Skeletal muscle cell (primary cell): ENCODE results near the gene SLC22A4.
A peak's percentile ranks its signal among the peaks of the same experiment; 100 is the strongest.

ENCODE experiments used
- DNase-seq: peaks from one replicate; pipeline ENCODE4 v3.0.0-alpha.2; 2010; ENCODE audit warnings: low read depth
- H3K4me3 ChIP-seq: 2 replicates; pipeline ENCODE4 v1.5.1; 2011; ENCODE audit warnings: low read depth, mild to moderate bottlenecking, control low read depth, low read length, moderate library complexity

SLC22A4 gene

DNA sequence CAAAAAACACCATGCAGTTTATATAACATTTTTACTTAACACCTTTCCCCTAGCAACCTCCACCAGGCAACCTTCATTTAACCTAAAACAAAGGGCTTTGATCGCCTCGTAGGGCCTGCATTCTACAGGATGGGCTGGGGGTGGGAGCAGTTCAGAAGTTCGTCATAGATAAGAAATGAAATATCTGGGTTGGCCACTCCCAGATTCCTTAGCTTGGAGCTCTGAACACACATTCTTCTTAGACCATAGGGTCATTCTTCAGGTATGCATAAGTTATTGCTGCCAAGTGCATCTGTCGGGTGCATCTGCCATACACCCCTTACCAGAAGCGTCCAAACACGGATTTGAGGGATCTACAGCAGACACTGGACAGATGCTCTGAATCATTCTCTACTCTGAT, 71.0 kb downstream of the SLC22A4 start:
- no peak overlapping the region for H3K4me3 ChIP-seq
- DNase-seq, result peak; percentile 50

- no peak for DNase-seq
- H3K4me3 ChIP-seq, result no peak overlapping the region
Observed at GRCh38 chr5:132368186-132368585, 74.0 kb downstream of the SLC22A4 start.

DNA sequence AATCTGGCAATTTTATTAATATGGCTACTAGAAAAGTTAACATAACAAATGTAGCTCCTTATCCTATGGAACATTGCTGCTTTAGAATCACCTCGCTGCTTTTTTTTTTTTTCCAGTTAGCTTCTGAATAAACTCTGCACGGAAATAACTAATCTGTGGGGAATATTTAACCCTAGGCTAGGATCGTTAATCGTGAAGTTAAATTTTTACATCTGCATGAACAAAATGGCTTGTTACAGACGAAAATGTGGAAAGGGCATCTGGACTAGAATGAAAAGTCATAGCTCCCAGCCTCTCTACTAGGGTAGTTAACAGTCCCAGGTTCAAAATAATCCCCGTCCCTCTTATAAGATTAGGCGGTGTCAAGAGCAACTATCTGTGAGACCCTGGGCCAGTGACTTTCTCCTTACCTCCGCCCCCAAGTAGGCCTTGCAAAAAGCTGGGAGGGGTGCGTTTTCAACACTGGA, 74.8 kb downstream of the SLC22A4 start:
- peak overlapping the region; percentile 62 for H3K4me3 ChIP-seq
- no peak for DNase-seq

- no peak for DNase-seq
- peak within 1 kb of the TSS; percentile 62 for H3K4me3 ChIP-seq
Observed at GRCh38 chr5:132369474-132370180, 75.4 kb downstream of the SLC22A4 start, which contains the start of gene SLC22A5. TSS of gene SLC22A5 (plus strand) at chr5:132369710. CDS start at chr5:132369973, 263 bp downstream.

DNA sequence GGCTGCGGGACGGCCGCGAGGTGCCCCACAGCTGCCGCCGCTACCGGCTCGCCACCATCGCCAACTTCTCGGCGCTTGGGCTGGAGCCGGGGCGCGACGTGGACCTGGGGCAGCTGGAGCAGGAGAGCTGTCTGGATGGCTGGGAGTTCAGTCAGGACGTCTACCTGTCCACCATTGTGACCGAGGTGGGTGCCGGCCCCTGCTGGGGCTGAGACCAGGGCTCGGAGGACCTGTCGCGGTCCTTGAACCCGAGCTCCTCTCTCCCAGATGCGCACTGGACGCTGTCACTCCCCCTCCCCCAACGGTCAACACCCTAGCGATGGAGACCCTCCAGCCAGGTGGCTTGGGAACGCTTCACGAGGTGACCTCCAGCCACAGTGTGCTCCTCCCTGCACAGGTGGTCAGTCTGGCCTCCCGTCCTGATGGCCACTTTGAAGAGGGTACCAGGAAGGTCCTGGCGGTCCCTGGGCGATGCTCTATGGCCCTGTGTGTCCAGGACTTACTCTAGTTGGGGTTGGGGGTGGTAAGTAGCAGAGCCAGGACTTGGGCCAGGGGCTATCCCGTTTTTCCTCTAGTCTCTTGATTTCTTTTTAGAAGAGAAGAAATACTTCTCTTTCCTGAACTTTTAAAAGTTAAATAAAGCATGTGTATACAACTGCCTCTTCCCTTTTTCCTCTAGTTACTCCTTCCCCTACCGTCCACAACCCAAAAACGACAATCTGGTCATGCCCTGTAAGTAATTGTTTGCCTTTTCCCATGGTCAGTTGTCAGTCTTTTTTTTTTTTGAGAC, 76.2 kb downstream of the SLC22A4 start:
- peak overlapping the region; percentile 62 for H3K4me3 ChIP-seq
- DNase-seq, result no peak

DNA sequence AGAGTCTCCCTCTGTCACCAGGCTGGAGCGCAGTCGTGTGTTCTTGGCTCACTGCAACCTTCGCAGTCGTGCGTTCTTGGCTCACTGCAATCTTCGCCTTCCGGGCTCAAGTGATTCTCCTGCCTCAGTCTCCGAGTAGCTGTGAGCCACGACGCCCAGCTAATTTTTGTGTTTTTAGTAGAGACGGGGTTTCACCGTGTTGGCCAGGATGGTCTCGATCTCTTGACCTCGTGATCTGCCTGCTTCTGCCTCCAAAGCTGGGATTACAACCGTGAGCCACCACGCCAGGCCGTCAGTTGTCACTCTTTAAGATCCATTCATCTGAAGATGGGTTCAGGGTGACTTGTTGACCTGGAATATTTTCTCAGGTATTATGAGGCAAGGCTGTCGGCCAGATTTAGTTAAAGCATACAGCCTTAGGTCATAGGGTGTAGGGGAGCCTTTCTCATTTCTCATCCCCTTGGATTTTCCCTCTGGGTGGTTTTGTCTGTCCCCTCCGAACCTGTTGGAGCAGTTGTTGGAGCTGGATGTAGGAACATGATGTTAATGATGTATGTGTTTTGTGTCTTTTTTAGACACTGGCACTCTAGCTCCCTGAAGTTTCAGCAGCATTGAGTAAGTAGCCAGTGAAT, 76.9 kb downstream of the SLC22A4 start:
- no peak overlapping the region for H3K4me3 ChIP-seq
- no peak for DNase-seq

DNA sequence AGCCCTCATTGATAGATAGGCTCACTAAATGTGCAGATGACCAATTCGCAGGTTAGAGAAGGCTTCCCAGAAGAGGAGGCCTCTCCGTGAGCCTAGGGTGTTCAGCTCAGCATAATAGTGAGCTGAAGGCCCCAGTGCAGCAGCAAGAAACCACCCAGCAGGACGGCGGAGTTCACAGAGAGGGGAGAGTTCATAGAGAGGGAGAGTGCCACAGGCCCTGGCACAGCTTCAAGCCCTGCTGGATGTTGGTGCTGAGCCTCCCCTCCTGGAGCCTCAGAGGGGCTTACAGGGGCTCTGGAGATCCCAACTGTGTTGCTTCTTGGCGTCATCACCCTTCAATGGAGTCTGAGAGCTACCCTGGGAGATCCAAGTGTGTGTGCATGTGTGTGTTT, 77.4 kb downstream of the SLC22A4 start:
- DNase-seq, result no peak
- H3K4me3 ChIP-seq, result no peak overlapping the region

GRCh38 chr5:132372127-132372526, 77.9 kb downstream of the SLC22A4 start:
- H3K4me3 ChIP-seq, result no peak overlapping the region

GRCh38 chr5:132372542-132372941, 78.3 kb downstream of the SLC22A4 start:
- H3K4me3 ChIP-seq, result no peak overlapping the region

More at GRCh38 chr5:132372127-132372526, 77.9 kb downstream of the SLC22A4 start:
- DNase-seq, result no peak

DNA sequence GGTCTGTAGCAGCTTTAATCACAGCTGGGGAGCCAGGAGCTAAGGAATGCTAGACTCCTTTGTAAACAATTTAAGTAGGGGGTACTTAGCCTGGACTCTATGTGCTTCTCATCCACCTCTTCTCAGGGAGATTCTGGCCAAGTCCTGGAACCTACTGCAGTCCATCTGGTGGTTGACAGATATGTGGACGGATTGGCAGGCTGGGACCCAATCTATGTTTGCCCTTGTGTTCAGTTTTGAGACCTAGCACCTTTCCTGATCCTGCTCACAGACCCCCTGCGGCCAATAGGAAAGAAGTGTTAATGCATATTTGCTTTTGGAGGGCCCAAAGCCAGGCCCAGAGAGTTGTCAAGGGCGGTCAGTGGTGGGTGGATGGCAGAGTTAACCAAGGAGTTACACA, 81.8 kb downstream of the SLC22A4 start:
- no peak for DNase-seq
- H3K4me3 ChIP-seq, result no peak overlapping the region

More at GRCh38 chr5:132372542-132372941, 78.3 kb downstream of the SLC22A4 start:
- no peak for DNase-seq

- DNase-seq, result no peak
Observed at GRCh38 chr5:132376694-132377641, 82.8 kb downstream of the SLC22A4 start.

GRCh38 chr5:132377738-132378137, 83.5 kb downstream of the SLC22A4 start:
- DNase-seq, result no peak
- no peak overlapping the region for H3K4me3 ChIP-seq

More at GRCh38 chr5:132376694-132377641, 82.8 kb downstream of the SLC22A4 start:
- no peak overlapping the region for H3K4me3 ChIP-seq

DNA sequence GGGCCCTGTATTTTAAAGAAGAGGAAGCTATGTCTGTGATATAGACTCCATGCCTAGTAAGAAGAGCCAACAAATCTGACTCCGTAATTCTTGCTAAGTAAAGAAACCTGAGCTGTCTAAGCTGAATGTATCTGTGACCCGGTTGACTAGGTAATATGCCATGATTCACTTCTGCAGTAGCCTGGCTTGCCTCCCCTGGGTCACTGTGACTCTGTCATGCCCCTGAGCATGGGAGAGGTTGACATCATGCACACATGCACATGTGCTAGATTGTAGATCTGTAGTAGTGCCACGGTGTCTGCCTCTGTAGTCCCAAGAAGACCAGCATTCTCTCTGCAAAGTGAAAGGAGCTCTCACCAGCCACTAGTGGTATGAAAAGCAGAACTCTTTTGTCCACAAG, 84.4 kb downstream of the SLC22A4 start:
- no peak for DNase-seq
- H3K4me3 ChIP-seq, result no peak overlapping the region

DNA sequence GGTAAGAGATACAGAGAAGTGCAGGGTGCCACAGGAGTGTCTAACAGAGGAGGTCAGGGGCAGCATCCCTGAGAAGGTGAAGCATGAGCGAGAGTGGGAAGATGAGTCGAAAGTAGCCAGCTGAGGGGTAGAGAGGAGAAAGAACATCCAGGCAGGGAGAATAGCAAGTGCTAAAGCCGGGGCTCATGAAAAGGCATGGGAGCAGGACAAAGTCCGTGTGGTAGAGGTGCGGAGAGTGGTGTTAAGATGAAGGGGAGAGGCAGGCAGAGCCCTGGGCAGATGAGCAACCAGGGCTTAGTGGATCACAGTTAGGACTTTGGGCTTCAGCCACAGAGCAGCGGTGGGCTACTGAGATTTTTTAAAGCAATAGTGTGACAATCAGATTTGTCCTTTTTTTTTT, 85.9 kb downstream of the SLC22A4 start:
- DNase-seq, result no peak
- no peak overlapping the region for H3K4me3 ChIP-seq

DNA sequence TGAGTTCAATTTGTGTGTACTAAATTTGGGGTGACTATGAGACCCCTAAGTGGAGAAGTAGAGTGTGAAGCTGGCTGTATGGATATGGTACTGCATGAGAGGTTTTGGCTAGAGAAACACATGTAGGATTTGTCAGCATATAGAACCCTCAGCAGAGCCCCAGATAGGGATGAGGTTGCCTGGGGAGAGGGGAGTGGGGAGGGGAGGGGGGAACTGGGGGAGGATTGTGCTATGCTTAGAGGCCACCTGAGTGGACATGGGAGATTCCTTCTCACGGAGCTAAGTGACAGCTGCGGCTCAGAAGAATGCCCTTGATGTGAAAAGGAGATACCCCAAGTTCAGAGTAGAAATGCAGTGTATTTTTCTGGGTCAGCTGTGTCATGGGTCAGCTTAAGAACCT, 86.5 kb downstream of the SLC22A4 start:
- no peak for DNase-seq
- H3K4me3 ChIP-seq, result no peak overlapping the region

DNA sequence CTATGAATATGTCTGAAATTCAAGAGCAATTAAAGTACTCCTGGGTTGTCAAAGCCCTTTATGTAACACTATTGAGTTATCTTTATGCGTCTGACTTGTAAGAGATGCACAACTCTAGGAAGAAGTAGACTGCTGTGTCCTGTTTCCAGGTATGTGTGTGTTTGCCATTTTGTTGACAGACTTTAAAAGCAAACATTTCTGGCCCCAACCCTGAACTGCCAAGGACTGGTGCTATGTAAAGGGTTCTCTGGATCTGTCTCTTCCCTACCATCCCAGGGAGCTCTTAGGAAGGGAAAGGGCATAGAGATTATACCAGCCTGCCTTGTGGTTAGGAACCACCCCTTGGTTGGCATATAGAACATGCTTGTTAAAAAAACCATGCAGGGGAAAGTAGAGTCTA, 87.4 kb downstream of the SLC22A4 start:
- H3K4me3 ChIP-seq, result no peak overlapping the region
- no peak for DNase-seq

GRCh38 chr5:132383261-132383660, 89.1 kb downstream of the SLC22A4 start:
- no peak for DNase-seq
- no peak overlapping the region for H3K4me3 ChIP-seq

- H3K4me3 ChIP-seq, result no peak overlapping the region
- DNase-seq, result no peak
Observed at GRCh38 chr5:132383984-132384383, 89.8 kb downstream of the SLC22A4 start.

DNA sequence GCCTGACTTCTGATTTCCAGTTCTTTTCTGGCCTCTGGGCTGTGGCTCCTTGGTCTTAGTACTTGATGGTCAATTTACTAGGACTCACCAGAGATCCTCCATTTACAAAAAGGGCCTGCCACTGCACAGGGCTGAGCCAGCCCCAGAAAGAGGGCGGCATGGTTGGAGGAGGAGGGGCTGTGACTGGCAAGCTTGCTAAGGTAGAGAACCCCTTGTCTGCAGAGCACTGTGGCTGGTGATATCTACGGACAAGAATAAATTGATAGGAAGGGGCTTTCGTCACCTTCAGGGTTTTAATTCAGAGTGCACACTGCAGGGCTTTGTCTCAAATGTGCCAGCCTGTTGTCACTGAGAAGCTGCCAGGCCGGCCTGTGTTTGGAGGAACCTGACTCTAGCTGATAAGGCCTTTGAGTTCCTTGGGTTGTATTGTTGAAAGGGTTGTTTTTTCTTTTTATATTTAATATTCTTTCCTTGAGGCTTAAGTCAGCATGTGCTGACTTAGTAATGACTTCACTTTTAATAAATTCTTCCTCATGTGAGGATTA, 90.4 kb downstream of the SLC22A4 start:
- no peak overlapping the region for H3K4me3 ChIP-seq
- DNase-seq, result no peak
